IMR-90 (cell line): ENCODE measurements around the gene CEP128. TPM values are rescaled to one million over a fixed set of nuclear protein-coding genes. Genes with fewer than 3 reads are reported as not detected.

Experiments used
- ATAC-seq: fragments of 200-7000 bp; cut with Tn5 transposase; 2 replicates; pipeline ENCODE4 v1.9.1; 2020; ENCODE audit warnings: low read depth, mild to moderate bottlenecking, moderate library complexity
- BruUV-seq: library from RNA; stranded (reverse); fragments of 400-500 nt; replicated peaks from 2 replicates; lab custom pipeline; 2021; lab: Mats Ljungman, UMichigan
- CTCF ChIA-PET: fragments of 300-600 bp; formaldehyde crosslinking; extraction: SDS; loops from one replicate; lab custom pipeline; 2021; ENCODE audit warnings: antibody characterized with exemption; lab: Yijun Ruan, JAX
- POLR2A ChIA-PET: fragments of 300-600 bp; sonication (Branson Sonifier 250); formaldehyde crosslinking; loops from one replicate; lab custom pipeline; 2022; ENCODE audit warnings: antibody characterized with exemption; ENCODE audit not compliant: unreplicated experiment; lab: Charles Lee
- DNase-seq: peaks from one replicate; pipeline ENCODE4 v3.0.0; 2013
- H2AFZ ChIP-seq: replicated peaks from 2 replicates; pipeline ENCODE3; 2013; ENCODE audit warnings: low read length, mild to moderate bottlenecking; ENCODE audit not compliant: poor library complexity
- H2AK5ac ChIP-seq: 2 replicates; pipeline ENCODE4 v1.6.1; 2013; ENCODE audit warnings: low read depth, low read length, inconsistent platforms
- H2AK9ac ChIP-seq: replicated peaks from 2 replicates; pipeline ENCODE3; 2013; ENCODE audit warnings: mild to moderate bottlenecking, low read depth, low read length, moderate library complexity; ENCODE audit not compliant: poor library complexity
- H2BK120ac ChIP-seq: 2 replicates; pipeline ENCODE4 v1.6.1; 2013; ENCODE audit warnings: low read depth, low read length, inconsistent platforms
- H2BK15ac ChIP-seq: 3 replicates; pipeline ENCODE4 v1.6.1; 2013; ENCODE audit warnings: low read depth, low read length, inconsistent platforms
- H2BK20ac ChIP-seq: 2 replicates; pipeline ENCODE4 v1.6.1; 2013; ENCODE audit warnings: low read depth, mild to moderate bottlenecking, inconsistent platforms, low read length, moderate library complexity
- H2BK5ac ChIP-seq: 2 replicates; pipeline ENCODE4 v1.6.1; 2013; ENCODE audit warnings: mild to moderate bottlenecking, low read depth, low read length, inconsistent platforms; ENCODE audit not compliant: poor library complexity, severe bottlenecking
- H3K14ac ChIP-seq: replicated peaks from 2 replicates; pipeline ENCODE4 v1.6.1; 2013; ENCODE audit warnings: low read depth, low read length, inconsistent platforms
- H3K18ac ChIP-seq: 2 replicates; pipeline ENCODE4 v1.6.1; 2013; ENCODE audit warnings: low read depth, low read length, control low read depth
- H3K23ac ChIP-seq: 2 replicates; pipeline ENCODE4 v1.6.1; 2013; ENCODE audit warnings: low read depth, low read length, inconsistent platforms
- H3K27ac ChIP-seq: 2 replicates; pipeline ENCODE4 v1.5.1; 2013; ENCODE audit warnings: mild to moderate bottlenecking, control low read depth, low read length; ENCODE audit not compliant: insufficient read depth
- H3K27me3 ChIP-seq: 2 replicates; pipeline ENCODE4 v1.6.1; 2013; ENCODE audit warnings: low read length; ENCODE audit not compliant: control insufficient read depth, insufficient read depth
- H3K36me3 ChIP-seq: 2 replicates; pipeline ENCODE4 v1.6.1; 2013; ENCODE audit warnings: low read length, mixed read lengths; ENCODE audit not compliant: control insufficient read depth, insufficient read depth
- H3K4ac ChIP-seq: 2 replicates; pipeline ENCODE4 v1.6.1; 2013; ENCODE audit warnings: low read depth, low read length, inconsistent platforms
- H3K4me1 ChIP-seq: 2 replicates; pipeline ENCODE4 v1.6.1; 2013; ENCODE audit warnings: low read length, mixed read lengths; ENCODE audit not compliant: control insufficient read depth, insufficient read depth
- H3K4me2 ChIP-seq: 2 replicates; pipeline ENCODE4 v1.6.1; 2013; ENCODE audit warnings: low read depth, mild to moderate bottlenecking, control low read depth, low read length, moderate library complexity
- H3K4me3 ChIP-seq: 2 replicates; pipeline ENCODE4 v1.5.1; 2013; ENCODE audit warnings: low read depth, mild to moderate bottlenecking, control low read depth, low read length, moderate library complexity; ENCODE audit not compliant: insufficient read depth
- H3K56ac ChIP-seq: 2 replicates; pipeline ENCODE4 v1.6.1; 2013; ENCODE audit warnings: low read length, inconsistent platforms; ENCODE audit not compliant: insufficient read depth; ENCODE audit errors: extremely low read depth
- H3K79me1 ChIP-seq, 2 experiments: 2 replicates each; pipeline ENCODE4 v1.6.1; 2013; ENCODE audit warnings: low read length in 2 of 2, inconsistent platforms in 1 of 2, low read depth in 1 of 2
- H3K9ac ChIP-seq: 2 replicates; pipeline ENCODE4 v1.6.1; 2013; ENCODE audit warnings: low read depth, low read length, control low read depth
- H3K9me1 ChIP-seq: 2 replicates; pipeline ENCODE4 v1.6.1; 2013; ENCODE audit warnings: low read length, inconsistent platforms; ENCODE audit not compliant: insufficient read depth
- H3K9me3 ChIP-seq: 2 replicates; pipeline ENCODE4 v1.6.1; 2013; ENCODE audit warnings: low read length; ENCODE audit not compliant: control insufficient read depth, insufficient read depth
- H4K20me1 ChIP-seq: 2 replicates; pipeline ENCODE4 v1.6.1; 2013; ENCODE audit warnings: low read length, inconsistent platforms; ENCODE audit not compliant: insufficient read depth
- H4K5ac ChIP-seq: 2 replicates; pipeline ENCODE4 v1.6.1; 2013; ENCODE audit warnings: mild to moderate bottlenecking, low read depth, low read length, control low read depth
- H4K8ac ChIP-seq, 2 experiments: 2 replicates each; pipeline ENCODE4 v1.6.1; 2013; ENCODE audit warnings: low read depth in 2 of 2, low read length in 2 of 2, control low read depth in 1 of 2, inconsistent platforms in 1 of 2
- H4K91ac ChIP-seq: 2 replicates; pipeline ENCODE4 v1.6.1; 2013; ENCODE audit warnings: low read depth, low read length, inconsistent platforms; ENCODE audit not compliant: insufficient read depth
- BHLHE40 ChIP-seq: fragments of 150-350 bp; IDR thresholded peaks from 2 replicates; pipeline ENCODE4 v1.6.1; 2016; ENCODE audit warnings: mild to moderate bottlenecking, low read depth, low read length
- CEBPB ChIP-seq: IDR thresholded peaks from 2 replicates; pipeline ENCODE4 v1.6.1; 2012; ENCODE audit warnings: low read depth, low read length, improper control_type of control experiment
- CHD1 ChIP-seq: IDR thresholded peaks from 2 replicates; pipeline ENCODE4 v1.6.1; 2012; ENCODE audit warnings: low read depth, low read length, improper control_type of control experiment
- CTCF ChIP-seq: conservative IDR thresholded peaks from 2 replicates; pipeline ENCODE4 v1.5.1; 2012; ENCODE audit warnings: mild to moderate bottlenecking, low read depth, low read length, improper control_type of control experiment
- FOS ChIP-seq: fragments of 150-350 bp; IDR thresholded peaks from 2 replicates; pipeline ENCODE4 v1.6.1; 2016; ENCODE audit warnings: low read depth, low read length
- MAFK ChIP-seq: IDR thresholded peaks from 2 replicates; pipeline ENCODE4 v1.6.1; 2012; ENCODE audit warnings: low read depth, low read length, improper control_type of control experiment
- MAZ ChIP-seq: IDR thresholded peaks from 2 replicates; pipeline ENCODE4 v1.6.1; 2012; ENCODE audit warnings: low read depth, mild to moderate bottlenecking, low read length, improper control_type of control experiment, moderate library complexity, borderline replicate concordance
- MXI1 ChIP-seq: IDR thresholded peaks from 2 replicates; pipeline ENCODE4 v1.6.1; 2012; ENCODE audit warnings: low read depth, mild to moderate bottlenecking, low read length, moderate library complexity, borderline replicate concordance
- NFE2L2 ChIP-seq: fragments of 150-350 bp; IDR thresholded peaks from 2 replicates; pipeline ENCODE4 v1.6.1; 2016; ENCODE audit warnings: low read depth, mild to moderate bottlenecking, low read length
- POLR2A ChIP-seq: IDR thresholded peaks from 2 replicates; pipeline ENCODE4 v1.6.1; 2012; ENCODE audit warnings: mild to moderate bottlenecking, low read depth, low read length
- RAD21 ChIP-seq: IDR thresholded peaks from 2 replicates; pipeline ENCODE4 v1.6.1; 2012; ENCODE audit warnings: low read length, improper control_type of control experiment
- RCOR1 ChIP-seq: IDR thresholded peaks from 2 replicates; pipeline ENCODE4 v1.6.1; 2012; ENCODE audit warnings: mild to moderate bottlenecking, low read length, improper control_type of control experiment; ENCODE audit not compliant: insufficient replicate concordance
- RFX5 ChIP-seq: IDR thresholded peaks from 2 replicates; pipeline ENCODE4 v1.8.0; 2012; ENCODE audit warnings: low read depth, mild to moderate bottlenecking, low read length, moderate library complexity
- SMC3 ChIP-seq: fragments of 150-350 bp; IDR thresholded peaks from 2 replicates; pipeline ENCODE4 v1.6.1; 2016; ENCODE audit warnings: low read depth, mild to moderate bottlenecking, antibody characterized with exemption, low read length, moderate library complexity
- USF2 ChIP-seq: fragments of 150-350 bp; IDR thresholded peaks from 2 replicates; pipeline ENCODE4 v1.6.1; 2017; ENCODE audit warnings: mild to moderate bottlenecking, antibody characterized with exemption, low read length, low read depth
- WGBS, 2 experiments: methylation state at CpG; one replicate each; pipeline versions ENCODE4 v1.1.5 to v1.1.7; 2013; ENCODE audit warnings: missing lambda C conversion rate in 2 of 2; ENCODE audit not compliant: insufficient read length in 1 of 2; ENCODE audit errors: extremely low coverage in 2 of 2; 5-methylcytosine and 5-hydroxymethylcytosine counted together
- dilution Hi-C: fragments of 300-500 bp; cut with HindIII; formaldehyde crosslinking; loops from one replicate; pipeline ENCODE4 v1.14.3; 2018; ENCODE audit warnings: low sequenced_read_pairs; ENCODE audit not compliant: unreplicated experiment
- in situ Hi-C: fragments of 300-500 bp; cut with MboI; formaldehyde crosslinking; loops from 3 replicates; pipeline ENCODE4 v1.14.3; 2019; ENCODE audit warnings: low sequenced_read_pairs, inconsistent platforms, mixed read lengths
- intact Hi-C: fragments of 100-400 bp; cut with micrococcal nuclease; formaldehyde crosslinking; loops from 2 replicates; pipeline ENCODE4 v1.10.0; 2022
- polyA plus RNA-seq, 3 experiments: library from polyadenylated mRNA; depleted of rRNA; stranded (reverse); fragments of >200 nt; gene quantifications; 2 replicates each; pipeline ENCODE4 v1.2.3, GENCODE V29; 2012; ENCODE audit warnings: low replicate concordance in 1 of 3
- total RNA-seq: library from RNA; depleted of rRNA; stranded (reverse); fragments of >200 nt; gene quantifications from 2 replicates; pipeline ENCODE4 v1.2.3, GENCODE V29; 2012

The CEP128 gene
- total and polyA plus RNA-seq, 2 of the 4 experiments (the other 2 are of a cell fraction), result 1.9 to 5.7 TPM

- Histone ChIP-seq H3K4me2 (no peak overlapping the region), H4K8ac (peak overlapping the region in 1 of 2 experiments; percentile 22; a peak in 1 of 4 replicates), H2BK20ac (peak overlapping the region; percentile 28; the same call in 1 of the 2 replicates), H3K27me3 (no peaks in the 10 kb centered on the region), H3K4ac (no peak overlapping the region), H3K23ac (no peak overlapping the region), H3K36me3 (no peaks in the 10 kb centered on the region), H2BK15ac (no peak overlapping the region), H2AFZ (no peak overlapping the region), H2AK9ac (no peak overlapping the region), H3K9me3 (no peaks in the 10 kb centered on the region), H3K56ac (no peak overlapping the region), H4K91ac (no peak overlapping the region; the same call in 1 of the 2 replicates), H3K4me1 (peaks cover 1% of the 10 kb centered on the region; the same call in 1 of the 2 replicates), H4K5ac (peak overlapping the region; percentile 92; the same call in 1 of the 2 replicates), H2BK120ac (peak overlapping the region; percentile 48), H3K18ac (peak overlapping the region; percentile 97; the same call in 1 of the 2 replicates), H3K9me1 (0 out of 2 replicates have a peak, but pooled peaks cover 3% of the 10 kb centered on the region), H4K20me1 (no peaks in the 10 kb centered on the region), H2BK5ac (no peak overlapping the region), H3K79me1 (no peaks in the 10 kb centered on the region), H2AK5ac (no peak overlapping the region), H3K14ac (no peak overlapping the region), H3K4me3 (no peak overlapping the region), H3K27ac (no peak overlapping the region), H3K9ac (no peak overlapping the region)
- dilution Hi-C loops, result no loop called here
- no CpG with 5 or more reads among the region's 3 CpGs for WGBS, 2 experiments
- ChIA-PET POLR2A (no interaction called here), CTCF (interaction anchor here (0.5 to 1.8 kb wide), 7 partner anchors 20 to 530 kb away, joined by 3 to 9 read pairs (median 3); no protein-coding TSS in a partner anchor)
- DNase-seq, result peak; percentile 48
- in situ Hi-C loops, result no loop called here
- peak; percentile 74; the same call in 1 of the 2 replicates for ATAC-seq
- intact Hi-C loops, result loop anchor here (1.0 to 5.0 kb wide), 3 partner anchors 260 to 531 kb away; no protein-coding TSS in a partner anchor
- BruUV-seq, result no TSS peak
- TF ChIP-seq SMC3 (peak; percentile 57), MXI1 (no peak), RCOR1 (no peak), RAD21 (peak; percentile 59), FOS (no peak), CEBPB (no peak), MAZ (no peak), MAFK (no peak), USF2 (no peak), RFX5 (no peak), NFE2L2 (no peak), CTCF (peak; percentile 54), BHLHE40 (no peak), POLR2A (no peak), CHD1 (no peak)
These were observed 354.3 kb downstream of the CEP128 start for GRCh38 chr14:80587096-80587724.
